Stimulated activated CD8-positive, alpha-beta memory T cell treated with anti-CD3 and anti-CD28 coated beads, Interleukin-7, amount 100 ng/mL, for 4 hours (primary cell): ENCODE measurements around the gene LRP11.
"Not testable (repeated sequence)": the region's sequence is repeated elsewhere in the genome, so short reads cannot be mapped to it uniquely, and the experiment has no call there.

Experiments
- DNase-seq, 2 donors: peaks; one replicate each; pipeline ENCODE4 v3.0.0-alpha.2; 2020; ENCODE audit warnings: low read depth in 2 of 2

Gene LRP11

GRCh38 chr6:149863698-149864577 lies at the start of gene LRP11:
LRP11 (minus strand) TSS chr6:149864359; CDS start chr6:149864020, 339 bp downstream.
- DNase-seq: peak; percentile 48 to 70

- DNase-seq: no peak
Observed at GRCh38 chr6:149913540-149914240, 49.5 kb upstream of the LRP11 start.

- no peak for DNase-seq
Observed at GRCh38 chr6:149913085-149913484, 48.9 kb upstream of the LRP11 start.

GRCh38 chr6:149912680-149913079 lies 48.5 kb upstream of the LRP11 start:
- not testable (repeated sequence) for DNase-seq

GRCh38 chr6:149910721-149911151 lies 46.6 kb upstream of the LRP11 start:
- DNase-seq: no peak

- no peak for DNase-seq
Observed at GRCh38 chr6:149909701-149910470, 45.7 kb upstream of the LRP11 start.

GRCh38 chr6:149908480-149908879 lies 44.3 kb upstream of the LRP11 start:
- not testable (repeated sequence) for DNase-seq

- DNase-seq: no peak
Observed at GRCh38 chr6:149907317-149907716, 43.2 kb upstream of the LRP11 start.

- no peak for DNase-seq
Observed at GRCh38 chr6:149906405-149906804, 42.2 kb upstream of the LRP11 start.

GRCh38 chr6:149905911-149906371 lies 41.8 kb upstream of the LRP11 start:
- DNase-seq: no peak

- no peak for DNase-seq
Observed at GRCh38 chr6:149905371-149905910, 41.3 kb upstream of the LRP11 start.

GRCh38 chr6:149904661-149905370 lies 40.7 kb upstream of the LRP11 start:
- no peak for DNase-seq

- no peak for DNase-seq
Observed at GRCh38 chr6:149903938-149904611, 39.9 kb upstream of the LRP11 start.

GRCh38 chr6:149901444-149902140 lies 37.4 kb upstream of the LRP11 start:
- DNase-seq: no peak

GRCh38 chr6:149900620-149901443 lies 36.7 kb upstream of the LRP11 start:
- no peak for DNase-seq

GRCh38 chr6:149899926-149900619 lies 35.9 kb upstream of the LRP11 start:
- no peak for DNase-seq

GRCh38 chr6:149899486-149899885 lies 35.3 kb upstream of the LRP11 start:
- no peak for DNase-seq

- DNase-seq: no peak
Observed at GRCh38 chr6:149898966-149899365, 34.8 kb upstream of the LRP11 start.
